Naive thymus-derived CD4-positive, alpha-beta T cell (primary cell): ENCODE measurements around the gene MIOS. TPM values are rescaled to one million over a fixed set of nuclear protein-coding genes. Genes with fewer than 3 reads are reported as not detected.
A peak's percentile ranks its signal among the peaks of the same experiment; 100 is the strongest.

ENCODE experiments used
- ATAC-seq: fragments of 150-1000 bp; cut with Tn5 transposase; 2 replicates; pipeline ENCODE4 v1.10.0; 2021; ENCODE audit warnings: mild to moderate bottlenecking, moderate library complexity
- CTCF ChIA-PET: fragments of 350-600 bp; sonication (Branson Sonifier 250); formaldehyde crosslinking; loops from one replicate; lab custom pipeline; 2021; ENCODE audit warnings: antibody characterized with exemption; lab: Charles Lee
- POLR2A ChIA-PET: fragments of 350-600 bp; sonication (Branson Sonifier 250); formaldehyde crosslinking; loops from one replicate; lab custom pipeline; 2021; ENCODE audit warnings: antibody characterized with exemption, inconsistent platforms; lab: Charles Lee
- DNase-seq, 9 donors: peaks; one replicate each; pipeline versions ENCODE4 v3.0.0 to v3.0.0-alpha.2; 2020 to 2022; ENCODE audit warnings: mixed read lengths in 1 of 9
- H3K27ac ChIP-seq: one replicate; pipeline ENCODE4 v1.7.0; 2013; ENCODE audit warnings: mild to moderate bottlenecking, low read depth, low read length, moderate library complexity
- H3K27me3 ChIP-seq, 2 donors: one replicate each; pipeline ENCODE4 v1.7.0; 2013; ENCODE audit warnings: low read length in 2 of 2, mild to moderate bottlenecking in 2 of 2, moderate library complexity in 2 of 2; ENCODE audit not compliant: control insufficient read depth in 2 of 2, insufficient read depth in 2 of 2
- H3K36me3 ChIP-seq, 3 experiments: 1 replicate in 2 of 3; 2 replicates in 1 of 3; pipeline ENCODE4 v1.7.0; 2013; ENCODE audit warnings: low read length in 3 of 3, mild to moderate bottlenecking in 3 of 3, moderate library complexity in 1 of 3; ENCODE audit not compliant: insufficient read depth in 3 of 3, control insufficient read depth in 2 of 3
- H3K4me1 ChIP-seq, 2 donors: one replicate each; pipeline ENCODE4 v1.7.0; 2013; ENCODE audit warnings: low read length in 2 of 2, mild to moderate bottlenecking in 2 of 2, moderate library complexity in 1 of 2; ENCODE audit not compliant: control insufficient read depth in 2 of 2, insufficient read depth in 2 of 2
- H3K4me3 ChIP-seq: 2 replicates; pipeline ENCODE4 v1.7.0; 2013; ENCODE audit warnings: mild to moderate bottlenecking, low read length
- H3K9me3 ChIP-seq, 3 experiments: 1 replicate in 2 of 3; 2 replicates in 1 of 3; pipeline ENCODE4 v1.7.0; 2013; ENCODE audit warnings: low read length in 3 of 3; ENCODE audit not compliant: control insufficient read depth in 2 of 3
- H3K27ac Mint-ChIP-seq, 9 donors: one replicate each; pipeline ENCODE4 v1.8.0; 2020 to 2022; ENCODE audit warnings: mixed read lengths in 9 of 9, mild to moderate bottlenecking in 8 of 9, moderate library complexity in 5 of 9, inconsistent platforms in 2 of 9
- H3K27me3 Mint-ChIP-seq, 5 donors: one replicate each; pipeline ENCODE4 v1.8.0; 2021 to 2022; ENCODE audit warnings: mixed read lengths in 5 of 5, mild to moderate bottlenecking in 1 of 5
- H3K36me3 Mint-ChIP-seq, 5 donors: one replicate each; pipeline ENCODE4 v1.8.0; 2020 to 2022; ENCODE audit warnings: mixed read lengths in 5 of 5, mild to moderate bottlenecking in 3 of 5, inconsistent platforms in 1 of 5
- H3K4me1 Mint-ChIP-seq, 7 donors: one replicate each; pipeline ENCODE4 v1.8.0; 2020 to 2022; ENCODE audit warnings: mixed read lengths in 7 of 7, mild to moderate bottlenecking in 3 of 7, inconsistent platforms in 1 of 7
- H3K4me3 Mint-ChIP-seq, 10 donors: one replicate each; pipeline ENCODE4 v1.8.0; 2020 to 2022; ENCODE audit warnings: mild to moderate bottlenecking in 10 of 10, mixed read lengths in 10 of 10, moderate library complexity in 6 of 10, inconsistent platforms in 2 of 10
- H3K9me3 Mint-ChIP-seq, 11 donors: one replicate each; pipeline ENCODE4 v1.8.0; 2020 to 2022; ENCODE audit warnings: mixed read lengths in 11 of 11, mild to moderate bottlenecking in 4 of 11, inconsistent platforms in 1 of 11, moderate library complexity in 1 of 11
- intact Hi-C, 2 donors: fragments of 100-400 bp; cut with micrococcal nuclease; formaldehyde crosslinking; loops; one replicate each; pipeline ENCODE4 v1.15.1; 2023
- polyA plus RNA-seq, 2 donors: library from polyadenylated mRNA; unstranded; fragments of 300-500 nt; fragmentation: Illumina TruSeq; gene quantifications; one replicate each; pipeline ENCODE4 v1.2.3, GENCODE V29; 2021
- total RNA-seq, 6 experiments: library from RNA in 5 of 6; stranded (reverse) in 5 of 6; gene quantifications; 1 replicate in 5 of 6; 2 replicates in 1 of 6; pipeline ENCODE4 v1.2.3 and lab custom pipeline; 2021 to 2026

The MIOS gene
- total and polyA plus RNA-seq, 7 experiments from 2014 or later = 15.6 to 31.7 (median 27.5) TPM

GRCh38 chr7:7647495-7648036, 80.9 kb downstream of the MIOS start:
- CTCF ChIA-PET = no interaction called here
- H3K36me3 Mint-ChIP-seq = peaks cover 5 to 38% (median 31%) of the 10 kb centered on the region in 5 donors
- no peak overlapping the region for H3K4me3 ChIP-seq
- no peaks in the 10 kb centered on the region for H3K27me3 ChIP-seq
- peak overlapping the region in 1 of 9 donors; percentile 41 for H3K27ac Mint-ChIP-seq
- peaks cover 22 to 89% (median 82%) of the 10 kb centered on the region in 7 donors for H3K4me1 Mint-ChIP-seq
- H3K9me3 Mint-ChIP-seq = peaks cover 0 to 2% (median 0%) of the 10 kb centered on the region in 11 donors
- no peak for DNase-seq
- H3K27me3 Mint-ChIP-seq = no peaks in the 10 kb centered on the region
- POLR2A ChIA-PET = no interaction called here
- peaks cover 0 to 4% (median 0%) of the 10 kb centered on the region in 3 experiments for H3K36me3 ChIP-seq
- no peak for ATAC-seq
- no peaks in the 10 kb centered on the region for H3K9me3 ChIP-seq
- intact Hi-C loops = no loop called here
- peaks cover 0 to 5% of the 10 kb centered on the region in 2 donors for H3K4me1 ChIP-seq
- no peak overlapping the region for H3K27ac ChIP-seq
- H3K4me3 Mint-ChIP-seq = peak overlapping the region in 1 of 10 donors; percentile 19

GRCh38 chr7:7650682-7651206, 84.1 kb downstream of the MIOS start:
- no peaks in the 10 kb centered on the region for H3K36me3 ChIP-seq
- no peak overlapping the region for H3K27ac ChIP-seq
- H3K4me1 ChIP-seq = peaks cover 0 to 5% of the 10 kb centered on the region in 2 donors
- ATAC-seq (no peak), DNase-seq (no peak)
- CTCF ChIA-PET = no interaction called here
- no peaks in the 10 kb centered on the region for H3K9me3 ChIP-seq
- Mint-ChIP-seq H3K4me1 (peaks cover 21 to 80% (median 69%) of the 10 kb centered on the region in 7 donors), H3K36me3 (peaks cover under 1 to 15% (median 10%) of the 10 kb centered on the region in 5 donors), H3K9me3 (no peaks in the 10 kb centered on the region), H3K4me3 (no peak overlapping the region), H3K27me3 (no peaks in the 10 kb centered on the region), H3K27ac (no peak overlapping the region)
- H3K27me3 ChIP-seq = no peaks in the 10 kb centered on the region
- intact Hi-C loops = no loop called here
- H3K4me3 ChIP-seq = no peak overlapping the region
- POLR2A ChIA-PET = no interaction called here

- H3K27me3 ChIP-seq = no peaks in the 10 kb centered on the region
- intact Hi-C loops = no loop called here
- Mint-ChIP-seq H3K9me3 (peaks cover 0 to 3% (median 0%) of the 10 kb centered on the region in 11 donors), H3K27ac (peak overlapping the region in 1 of 9 donors; percentile 39), H3K36me3 (peaks cover 0 to 16% (median 10%) of the 10 kb centered on the region in 5 donors), H3K4me3 (no peak overlapping the region), H3K4me1 (peaks cover 20 to 77% (median 66%) of the 10 kb centered on the region in 7 donors), H3K27me3 (no peaks in the 10 kb centered on the region)
- H3K9me3 ChIP-seq = no peaks in the 10 kb centered on the region
- ChIA-PET CTCF (no interaction called here), POLR2A (no interaction called here)
- H3K4me3 ChIP-seq = no peak overlapping the region
- H3K36me3 ChIP-seq = no peaks in the 10 kb centered on the region
- H3K27ac ChIP-seq = no peak overlapping the region
- no peak for DNase-seq
- no peak for ATAC-seq
- peaks cover 0 to 5% of the 10 kb centered on the region in 2 donors for H3K4me1 ChIP-seq
These were observed 84.8 kb downstream of the MIOS start for GRCh38 chr7:7651479-7651878.

GRCh38 chr7:7652798-7653540, 86.3 kb downstream of the MIOS start:
- Histone ChIP-seq H3K36me3 (no peaks in the 10 kb centered on the region), H3K4me3 (no peak overlapping the region), H3K27ac (no peak overlapping the region), H3K4me1 (peaks cover 0 to 5% of the 10 kb centered on the region in 2 donors), H3K27me3 (no peaks in the 10 kb centered on the region), H3K9me3 (no peaks in the 10 kb centered on the region)
- Mint-ChIP-seq H3K27me3 (no peaks in the 10 kb centered on the region), H3K27ac (peak overlapping the region in 2 of 9 donors; percentile 6 to 29), H3K36me3 (peaks cover 0 to 26% (median 20%) of the 10 kb centered on the region in 5 donors), H3K9me3 (peaks cover 0 to 14% (median 2%) of the 10 kb centered on the region in 11 donors), H3K4me1 (peaks cover 16 to 71% (median 62%) of the 10 kb centered on the region in 7 donors), H3K4me3 (peak overlapping the region in 2 of 10 donors; percentile 5 to 54)
- intact Hi-C loops = no loop called here
- ATAC-seq (no peak), DNase-seq (no peak)
- CTCF ChIA-PET = no interaction called here
- POLR2A ChIA-PET = no interaction called here

- H3K27me3 ChIP-seq = no peaks in the 10 kb centered on the region
- no peak overlapping the region for H3K27ac ChIP-seq
- H3K27me3 Mint-ChIP-seq = no peaks in the 10 kb centered on the region
- no peaks in the 10 kb centered on the region for H3K36me3 ChIP-seq
- no peak overlapping the region for H3K4me3 ChIP-seq
- intact Hi-C loops = no loop called here
- no peak for DNase-seq
- H3K9me3 Mint-ChIP-seq = peaks cover 0 to 20% (median 6%) of the 10 kb centered on the region in 11 donors
- peak overlapping the region in 1 of 10 donors; percentile 54 for H3K4me3 Mint-ChIP-seq
- H3K9me3 ChIP-seq = no peaks in the 10 kb centered on the region
- H3K36me3 Mint-ChIP-seq = peaks cover 5 to 33% (median 26%) of the 10 kb centered on the region in 5 donors
- peaks cover 0 to 5% of the 10 kb centered on the region in 2 donors for H3K4me1 ChIP-seq
- ChIA-PET CTCF (no interaction called here), POLR2A (no interaction called here)
- peak; percentile 24 for ATAC-seq
- peak overlapping the region in 2 of 9 donors; percentile 12 to 53 for H3K27ac Mint-ChIP-seq
- peaks cover 16 to 72% (median 67%) of the 10 kb centered on the region in 7 donors for H3K4me1 Mint-ChIP-seq
These were observed 87.0 kb downstream of the MIOS start for GRCh38 chr7:7653593-7654187.

- peak overlapping the region in 1 of 9 donors; percentile 43 for H3K27ac Mint-ChIP-seq
- Histone ChIP-seq H3K9me3 (no peaks in the 10 kb centered on the region), H3K27me3 (no peaks in the 10 kb centered on the region), H3K27ac (no peak overlapping the region), H3K36me3 (no peaks in the 10 kb centered on the region), H3K4me1 (peaks cover 0 to 5% of the 10 kb centered on the region in 2 donors), H3K4me3 (no peak overlapping the region)
- no peak for DNase-seq
- H3K4me3 Mint-ChIP-seq = no peak overlapping the region
- peaks cover 16 to 74% (median 69%) of the 10 kb centered on the region in 7 donors for H3K4me1 Mint-ChIP-seq
- H3K36me3 Mint-ChIP-seq = peaks cover 17 to 46% (median 38%) of the 10 kb centered on the region in 5 donors
- ATAC-seq = no peak
- intact Hi-C loops = no loop called here
- ChIA-PET CTCF (interaction anchor here (0.6 to 0.8 kb wide), 2 partner anchors 105 to 534 kb away, joined by 3 to 5 read pairs; no protein-coding TSS in a partner anchor), POLR2A (interaction anchor here (0.8 kb wide), 1 partner anchor 15 kb away, joined by 5 read pairs; the partner anchor contains the start of gene UMAD1)
- no peaks in the 10 kb centered on the region for H3K27me3 Mint-ChIP-seq
- peaks cover 6 to 32% (median 16%) of the 10 kb centered on the region in 11 donors for H3K9me3 Mint-ChIP-seq
These were observed 88.5 kb downstream of the MIOS start for GRCh38 chr7:7654964-7655715.
